ENCODE data around the gene IPPK. TPM values are rescaled to one million over a fixed set of nuclear protein-coding genes. Genes with fewer than 3 reads are reported as not detected.

Gene IPPK, protein sequence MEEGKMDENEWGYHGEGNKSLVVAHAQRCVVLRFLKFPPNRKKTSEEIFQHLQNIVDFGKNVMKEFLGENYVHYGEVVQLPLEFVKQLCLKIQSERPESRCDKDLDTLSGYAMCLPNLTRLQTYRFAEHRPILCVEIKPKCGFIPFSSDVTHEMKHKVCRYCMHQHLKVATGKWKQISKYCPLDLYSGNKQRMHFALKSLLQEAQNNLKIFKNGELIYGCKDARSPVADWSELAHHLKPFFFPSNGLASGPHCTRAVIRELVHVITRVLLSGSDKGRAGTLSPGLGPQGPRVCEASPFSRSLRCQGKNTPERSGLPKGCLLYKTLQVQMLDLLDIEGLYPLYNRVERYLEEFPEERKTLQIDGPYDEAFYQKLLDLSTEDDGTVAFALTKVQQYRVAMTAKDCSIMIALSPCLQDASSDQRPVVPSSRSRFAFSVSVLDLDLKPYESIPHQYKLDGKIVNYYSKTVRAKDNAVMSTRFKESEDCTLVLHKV
- total RNA-seq = 1 to 10 TPM; 8.2 to 8.4 TPM

DNA sequence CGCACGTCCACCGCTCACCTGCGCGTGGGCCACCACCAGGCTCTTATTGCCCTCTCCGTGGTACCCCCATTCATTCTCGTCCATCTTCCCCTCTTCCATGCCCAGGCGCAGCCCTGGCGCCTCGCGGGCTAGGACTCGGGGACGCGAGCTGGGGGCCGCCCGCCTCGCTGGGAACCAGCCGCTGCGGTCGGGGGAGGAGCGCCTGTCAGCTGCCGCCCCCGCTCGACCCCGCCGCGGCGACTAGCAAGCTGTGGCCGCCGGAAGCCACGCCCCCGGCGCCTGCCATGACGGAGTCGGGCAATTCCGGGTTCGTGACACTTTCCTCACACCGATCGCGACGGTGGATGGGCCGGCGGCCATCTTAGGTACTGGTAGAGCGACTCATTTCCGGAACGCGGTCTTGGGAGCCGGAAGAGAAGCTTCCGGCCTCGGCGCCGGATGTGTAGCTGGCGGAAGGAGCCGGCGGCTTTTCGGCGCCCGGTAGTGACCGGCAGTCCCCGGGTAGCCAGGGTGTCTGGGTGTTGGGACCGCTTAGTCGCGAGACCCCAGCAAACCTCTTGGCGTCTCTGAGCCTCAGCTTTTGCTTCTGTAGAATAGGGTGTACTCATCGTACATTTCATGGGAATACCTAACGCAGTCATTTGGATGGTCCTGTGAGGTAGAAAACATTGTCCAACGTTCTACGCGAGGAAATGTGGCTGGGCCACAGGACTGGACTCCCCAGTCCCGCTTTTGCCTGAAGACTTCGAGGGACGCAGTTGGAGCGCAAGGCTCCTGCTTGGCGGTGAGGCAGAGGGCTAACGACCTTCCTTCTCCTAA, at the start of gene IPPK:
TSS of gene IPPK (minus strand) at position 242 of the 819 bp plus-strand sequence. CDS start at position 99, 143 bp downstream.
- Histone ChIP-seq H3K9me3 (no peaks in the 10 kb centered on the region), H3K9ac (ENCODE audit: low read depth in 2 of 2, low read length in 2 of 2) (peak within 1 kb of the TSS; percentile 84 to 96), H3K27ac (peak within 1 kb of the TSS; percentile 81), H3K4me1 (peaks cover 7% of the 10 kb centered on the region), H3K27me3 (no peaks in the 10 kb centered on the region), H3K36me3 (no peaks in the 10 kb centered on the region), H3K4me3 (peak within 1 kb of the TSS; percentile 94)
- DNase-seq = peak; percentile 97
- TF ChIP-seq CTCF (IDR thresholded peaks at IDR 0.05) = no peak
- intact Hi-C loops (cut with DNase I) = no loop called here

DNA sequence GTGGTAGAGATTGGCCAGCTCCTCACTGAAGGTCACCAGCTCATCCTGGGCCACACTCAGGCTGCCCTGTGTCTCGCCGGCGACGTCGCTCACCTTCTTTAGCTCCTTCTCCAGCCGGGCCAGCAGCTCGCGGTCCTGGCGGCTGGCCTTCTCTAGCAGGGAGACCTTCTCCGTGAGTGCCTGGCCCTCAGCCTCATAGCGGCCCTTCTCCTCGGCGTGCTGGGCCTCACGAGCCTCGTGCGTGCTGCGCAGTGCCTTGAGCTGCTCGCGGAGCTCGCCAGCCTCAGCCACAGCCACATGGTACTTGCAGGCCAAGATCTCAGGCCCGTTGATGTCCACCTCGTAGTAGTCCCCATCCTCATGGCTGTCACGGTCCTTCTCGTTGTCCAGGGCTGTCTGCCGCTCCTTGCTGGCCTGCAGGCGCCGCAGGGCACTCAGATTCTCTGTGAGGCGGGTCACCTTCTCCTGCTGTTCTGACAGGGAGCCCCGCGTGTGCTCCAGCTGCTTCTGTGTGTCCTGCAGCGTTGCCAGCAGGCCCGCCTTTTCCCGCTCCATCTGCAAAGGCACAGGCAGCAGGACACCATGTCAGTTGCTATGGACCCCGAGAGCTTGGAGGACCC, 49.2 kb upstream of the IPPK start:
- intact Hi-C loops (cut with DNase I) = no loop called here
- no peak overlapping the region for H3K27ac ChIP-seq
- no peak for TF ChIP-seq CTCF (IDR thresholded peaks at IDR 0.05)
- H3K9me3 ChIP-seq = no peaks in the 10 kb centered on the region
- no peaks in the 10 kb centered on the region for H3K27me3 ChIP-seq
- no peak overlapping the region for H3K9ac ChIP-seq (ENCODE audit: low read depth in 2 of 2, low read length in 2 of 2)
- H3K4me1 ChIP-seq = peaks cover 4% of the 10 kb centered on the region
- H3K36me3 ChIP-seq = peaks cover 16% of the 10 kb centered on the region
- H3K4me3 ChIP-seq = no peak overlapping the region
- no peak for DNase-seq

DNA sequence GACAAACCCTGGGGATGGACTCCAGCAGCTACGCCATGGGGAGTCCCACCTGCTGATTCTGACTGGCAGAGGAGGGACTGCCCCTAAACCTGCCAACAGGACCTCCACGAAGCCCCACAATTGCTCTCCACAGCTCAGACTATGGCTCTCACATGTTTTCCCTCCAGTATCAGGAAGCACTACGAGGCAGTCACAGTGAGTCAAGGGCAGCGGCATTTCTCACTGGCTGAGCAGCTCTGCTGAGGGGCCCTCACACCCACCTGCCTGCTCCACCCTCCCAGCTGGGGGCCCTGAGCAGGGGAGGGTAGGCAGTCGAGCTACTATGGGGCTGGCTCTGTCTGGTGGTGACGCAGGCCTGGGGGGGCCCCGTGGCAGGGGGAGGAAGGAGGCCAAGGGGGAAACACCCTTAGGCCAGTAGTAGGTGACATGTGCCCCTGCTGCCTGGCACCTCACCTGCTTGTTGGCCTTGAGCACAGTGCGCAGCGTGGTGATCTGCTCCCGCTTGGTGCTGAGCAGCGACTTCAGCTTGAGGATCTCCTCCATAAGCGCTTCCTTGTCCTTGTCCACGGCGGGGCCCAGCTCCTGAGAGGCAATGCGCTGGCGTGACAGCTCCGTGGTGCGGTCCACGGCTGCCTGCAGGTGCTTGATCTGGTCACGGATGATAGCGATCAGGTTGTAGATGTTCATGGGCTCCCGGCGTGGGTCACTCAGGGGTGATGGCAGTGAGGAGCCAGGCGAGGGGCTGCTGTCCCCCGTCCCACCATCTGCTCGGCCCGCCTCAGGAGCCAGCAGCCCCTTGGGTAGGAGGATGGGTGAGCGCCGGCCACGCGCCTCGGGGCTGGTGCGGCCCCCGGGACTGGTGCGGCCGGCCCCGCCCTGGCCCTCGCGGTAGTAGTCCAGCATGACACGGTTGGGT, 48.4 kb upstream of the IPPK start:
- Histone ChIP-seq H3K27ac (no peak overlapping the region), H3K9me3 (no peaks in the 10 kb centered on the region), H3K4me3 (no peak overlapping the region), H3K36me3 (peaks cover 16% of the 10 kb centered on the region), H3K27me3 (no peaks in the 10 kb centered on the region), H3K9ac (ENCODE audit: low read depth in 2 of 2, low read length in 2 of 2) (no peak overlapping the region), H3K4me1 (peaks cover 4% of the 10 kb centered on the region)
- no peak for DNase-seq
- no peak for TF ChIP-seq CTCF (IDR thresholded peaks at IDR 0.05)
- intact Hi-C loops (cut with DNase I) = no loop called here

DNA sequence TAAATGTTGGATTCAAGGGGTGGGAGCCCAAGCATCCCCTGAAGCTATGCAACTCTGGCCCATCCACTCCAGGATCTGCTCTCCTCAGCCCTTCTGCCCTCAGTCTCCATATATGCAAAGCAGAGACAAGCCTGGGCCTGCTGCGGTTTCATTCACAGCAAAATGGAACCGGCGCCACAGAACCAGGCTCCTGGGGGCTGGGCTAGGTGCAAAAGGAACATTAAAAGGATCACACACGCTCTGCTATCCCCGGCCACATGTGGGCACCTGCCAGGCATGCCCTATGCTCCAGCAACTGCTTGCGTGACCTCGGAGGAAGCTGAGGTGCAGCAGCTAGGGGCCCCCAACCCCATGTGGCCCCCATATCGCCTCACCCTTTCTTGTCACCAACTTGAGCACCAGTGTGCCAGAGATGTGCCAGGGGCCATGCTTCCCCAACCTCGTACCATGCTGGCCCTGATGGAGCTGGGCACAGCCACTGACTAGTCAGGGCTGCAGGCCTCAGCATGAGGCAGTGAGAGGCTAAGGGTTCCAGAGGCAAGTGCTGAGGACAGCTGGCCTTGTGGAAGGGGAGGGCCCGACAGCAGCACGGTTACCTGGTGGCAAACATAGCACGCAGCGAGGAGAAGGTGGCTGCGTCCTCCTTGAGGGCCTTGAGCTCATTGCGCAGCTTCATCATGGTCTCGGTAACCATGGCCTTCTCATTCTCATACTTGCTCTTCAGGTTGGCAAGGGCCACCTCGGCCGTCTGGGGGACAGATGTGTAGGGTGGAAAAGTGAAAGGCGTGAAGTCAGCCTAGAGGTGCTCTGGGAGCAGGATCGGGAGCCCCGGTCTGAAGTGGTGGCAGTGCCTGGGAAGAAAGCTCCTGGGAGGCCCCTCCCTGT, 47.5 kb upstream of the IPPK start:
- Histone ChIP-seq H3K27me3 (no peaks in the 10 kb centered on the region), H3K36me3 (peaks cover 16% of the 10 kb centered on the region), H3K27ac (no peak overlapping the region), H3K9me3 (no peaks in the 10 kb centered on the region), H3K4me1 (peaks cover 4% of the 10 kb centered on the region), H3K9ac (ENCODE audit: low read depth in 2 of 2, low read length in 2 of 2) (no peak overlapping the region), H3K4me3 (no peak overlapping the region)
- no peak for DNase-seq
- intact Hi-C loops (cut with DNase I) = no loop called here
- TF ChIP-seq CTCF (IDR thresholded peaks at IDR 0.05) = no peak

Measured in colonic mucosa (tissue), 4 donors.